ENCODE data around the gene EMC1. TPM values are rescaled to one million over a fixed set of nuclear protein-coding genes. Genes with fewer than 3 reads are reported as not detected.

The EMC1 gene
- total RNA-seq, 1 experiment from 2014 or later, result 40.7 TPM

- no TSS peak for BruUV-seq (replicated peaks)
- intact Hi-C loops (cut with micrococcal nuclease; ENCODE audit: unreplicated experiment), result no loop called here
- Histone ChIP-seq H2AFZ (no peak overlapping the region), H3F3A (ENCODE audit: insufficient read depth, low read depth) (no peaks in the 10 kb centered on the region), H3K4me1 (replicated peaks; ENCODE audit: insufficient read depth) (no peaks in the 10 kb centered on the region), H3K4me2 (no peak overlapping the region), H3K27me3 (ENCODE audit: insufficient read depth, low read depth) (no peaks in the 10 kb centered on the region), H3K9me2 (ENCODE audit: insufficient read depth) (no peaks in the 10 kb centered on the region), H3K27ac (no peak overlapping the region), H3K4me3 (no peak overlapping the region), H3K36me3 (ENCODE audit: low read depth) (peaks cover 3% of the 10 kb centered on the region; the same call in 1 of the 2 replicates), H3K79me2 (ENCODE audit: low read depth) (no peaks in the 10 kb centered on the region), H4K20me1 (ENCODE audit: insufficient read depth) (no peaks in the 10 kb centered on the region), H3K9me3 (ENCODE audit: insufficient read depth, low read depth) (no peaks in the 10 kb centered on the region)
- POLR2A ChIA-PET (ENCODE audit: unreplicated experiment), result no interaction called here
- TF ChIP-seq CTCF (conservative IDR thresholded peaks at IDR 0.05), result no peak
- TF ChIP-seq EZH2 (IDR thresholded peaks at IDR 0.05; ENCODE audit: low read depth), result no peak
- DNase-seq, result no peak
- CTCF ChIA-PET, result no interaction called here
Observed at GRCh38 chr1:19222979-19223824, 28.1 kb downstream of the EMC1 start.

- Histone ChIP-seq H3K4me1 (replicated peaks; ENCODE audit: insufficient read depth) (no peaks in the 10 kb centered on the region), H3K9me3 (ENCODE audit: insufficient read depth, low read depth) (no peaks in the 10 kb centered on the region), H3K9me2 (ENCODE audit: insufficient read depth) (no peaks in the 10 kb centered on the region), H3K27me3 (ENCODE audit: insufficient read depth, low read depth) (no peaks in the 10 kb centered on the region), H2AFZ (no peak overlapping the region), H3K27ac (no peak overlapping the region), H3K4me2 (no peak overlapping the region), H3K36me3 (ENCODE audit: low read depth) (peaks cover 3% of the 10 kb centered on the region; the same call in 1 of the 2 replicates), H3F3A (ENCODE audit: insufficient read depth, low read depth) (no peaks in the 10 kb centered on the region), H3K4me3 (no peak overlapping the region), H4K20me1 (ENCODE audit: insufficient read depth) (no peaks in the 10 kb centered on the region), H3K79me2 (ENCODE audit: low read depth) (no peaks in the 10 kb centered on the region)
- intact Hi-C loops (cut with micrococcal nuclease; ENCODE audit: unreplicated experiment), result no loop called here
- no TSS peak for BruUV-seq (replicated peaks)
- ChIA-PET POLR2A (ENCODE audit: unreplicated experiment) (no interaction called here), CTCF (no interaction called here)
- no peak for TF ChIP-seq EZH2 (IDR thresholded peaks at IDR 0.05; ENCODE audit: low read depth)
- TF ChIP-seq CTCF (conservative IDR thresholded peaks at IDR 0.05), result no peak
- no peak for DNase-seq
Observed at GRCh38 chr1:19222573-19222972, 28.8 kb downstream of the EMC1 start.

- H3K27ac ChIP-seq, result no peak overlapping the region
- no peaks in the 10 kb centered on the region for H3K9me2 ChIP-seq (ENCODE audit: insufficient read depth)
- POLR2A ChIA-PET (ENCODE audit: unreplicated experiment), result no interaction called here
- H3K4me3 ChIP-seq, result no peak overlapping the region
- intact Hi-C loops (cut with micrococcal nuclease; ENCODE audit: unreplicated experiment), result no loop called here
- H2AFZ ChIP-seq, result no peak overlapping the region
- no peaks in the 10 kb centered on the region for H3K79me2 ChIP-seq (ENCODE audit: low read depth)
- DNase-seq, result no peak
- no peak overlapping the region for H3K4me2 ChIP-seq
- CTCF ChIA-PET, result no interaction called here
- TF ChIP-seq EZH2 (IDR thresholded peaks at IDR 0.05; ENCODE audit: low read depth) (no peak), CTCF (conservative IDR thresholded peaks at IDR 0.05) (no peak)
- BruUV-seq (replicated peaks), result no TSS peak
- peaks cover 14% of the 10 kb centered on the region; the same call in 1 of the 2 replicates for H3K36me3 ChIP-seq (ENCODE audit: low read depth)
- no peaks in the 10 kb centered on the region for H4K20me1 ChIP-seq (ENCODE audit: insufficient read depth)
- no peaks in the 10 kb centered on the region for H3K9me3 ChIP-seq (ENCODE audit: insufficient read depth, low read depth)
- H3K4me1 ChIP-seq (replicated peaks; ENCODE audit: insufficient read depth), result no peaks in the 10 kb centered on the region
- no peaks in the 10 kb centered on the region for H3F3A ChIP-seq (ENCODE audit: insufficient read depth, low read depth)
- no peaks in the 10 kb centered on the region for H3K27me3 ChIP-seq (ENCODE audit: insufficient read depth, low read depth)
Observed at GRCh38 chr1:19220991-19221390, 30.3 kb downstream of the EMC1 start.
